Measurements from ENCODE around the gene DNAH11. TPM values are rescaled to one million over a fixed set of nuclear protein-coding genes. Genes with fewer than 3 reads are reported as not detected.

The DNAH11 gene
- total and polyA plus RNA-seq, 9 of the 15 experiments (the other 6 are each of a cell fraction or from before 2014, with no cell fraction given) = under 0.01 TPM; not detected in 7

DNA sequence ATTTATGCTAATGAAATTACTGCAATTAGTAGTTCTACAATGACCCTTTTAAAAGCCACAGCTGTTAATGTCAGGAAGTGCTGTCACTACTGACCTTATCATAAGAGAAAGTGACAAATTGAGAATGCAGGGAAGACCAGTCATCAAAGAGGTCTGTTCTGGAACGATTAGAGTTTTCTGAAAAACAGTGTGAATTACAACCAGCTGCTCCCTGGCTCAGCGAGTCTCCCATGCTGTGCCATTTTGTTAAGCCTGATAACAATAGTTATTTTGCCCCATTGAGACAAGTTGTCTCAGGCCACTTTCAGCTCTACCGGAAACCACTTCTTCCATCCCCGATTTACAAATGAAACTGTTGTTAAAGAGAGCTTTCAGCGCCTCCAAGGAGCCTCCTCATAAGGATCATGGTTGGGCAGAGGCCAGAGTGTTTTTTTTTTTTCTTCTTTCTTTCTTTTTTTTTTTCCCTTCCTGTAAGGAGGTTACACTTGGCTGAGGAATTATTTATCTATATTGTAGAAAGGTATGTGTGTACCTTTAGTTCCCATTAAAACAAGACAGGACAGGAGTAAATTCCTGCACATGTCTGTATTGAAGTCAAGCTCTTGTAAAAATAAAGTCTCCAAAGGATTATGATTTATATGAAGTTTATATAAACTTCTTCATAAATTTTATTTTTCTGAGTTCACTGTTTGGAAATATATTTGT lies 229.2 kb downstream of the DNAH11 start (continued):
- TF ChIP-seq, protein P1, sequence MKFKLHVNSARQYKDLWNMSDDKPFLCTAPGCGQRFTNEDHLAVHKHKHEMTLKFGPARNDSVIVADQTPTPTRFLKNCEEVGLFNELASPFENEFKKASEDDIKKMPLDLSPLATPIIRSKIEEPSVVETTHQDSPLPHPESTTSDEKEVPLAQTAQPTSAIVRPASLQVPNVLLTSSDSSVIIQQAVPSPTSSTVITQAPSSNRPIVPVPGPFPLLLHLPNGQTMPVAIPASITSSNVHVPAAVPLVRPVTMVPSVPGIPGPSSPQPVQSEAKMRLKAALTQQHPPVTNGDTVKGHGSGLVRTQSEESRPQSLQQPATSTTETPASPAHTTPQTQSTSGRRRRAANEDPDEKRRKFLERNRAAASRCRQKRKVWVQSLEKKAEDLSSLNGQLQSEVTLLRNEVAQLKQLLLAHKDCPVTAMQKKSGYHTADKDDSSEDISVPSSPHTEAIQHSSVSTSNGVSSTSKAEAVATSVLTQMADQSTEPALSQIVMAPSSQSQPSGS (CRISPR knock-in tag; IDR thresholded peaks at IDR 0.05) = no peak
- TF ChIP-seq, protein P2, sequence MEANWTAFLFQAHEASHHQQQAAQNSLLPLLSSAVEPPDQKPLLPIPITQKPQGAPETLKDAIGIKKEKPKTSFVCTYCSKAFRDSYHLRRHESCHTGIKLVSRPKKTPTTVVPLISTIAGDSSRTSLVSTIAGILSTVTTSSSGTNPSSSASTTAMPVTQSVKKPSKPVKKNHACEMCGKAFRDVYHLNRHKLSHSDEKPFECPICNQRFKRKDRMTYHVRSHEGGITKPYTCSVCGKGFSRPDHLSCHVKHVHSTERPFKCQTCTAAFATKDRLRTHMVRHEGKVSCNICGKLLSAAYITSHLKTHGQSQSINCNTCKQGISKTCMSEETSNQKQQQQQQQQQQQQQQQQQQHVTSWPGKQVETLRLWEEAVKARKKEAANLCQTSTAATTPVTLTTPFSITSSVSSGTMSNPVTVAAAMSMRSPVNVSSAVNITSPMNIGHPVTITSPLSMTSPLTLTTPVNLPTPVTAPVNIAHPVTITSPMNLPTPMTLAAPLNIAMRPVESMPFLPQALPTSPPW (CRISPR knock-in tag; IDR thresholded peaks at IDR 0.05) = 0 out of 2 replicates have a peak, but pooled peaks have one; percentile 24
- no peak for TF ChIP-seq MBD2 (IDR thresholded peaks at IDR 0.05; ENCODE audit: borderline replicate concordance, low read depth)
- TF ChIP-seq SMARCB1 (IDR thresholded peaks at IDR 0.05; ENCODE audit: insufficient read length, low read depth) = no peak
- TF ChIP-seq NR3C1 (CRISPR knock-in tag; IDR thresholded peaks at IDR 0.05) = no peak
- TF ChIP-seq DACH1 (IDR thresholded peaks at IDR 0.05; ENCODE audit: partially characterized antibody) = peak; percentile 80
- TF ChIP-seq MAFG (tag; conservative IDR thresholded peaks at IDR 0.05) = 0 out of 2 replicates have a peak, but pooled peaks have one; percentile 10
- no peak for TF ChIP-seq U2AF2 (optimal IDR thresholded peaks at IDR 0.05; ENCODE audit: low read depth, low read length)
- no peak for TF ChIP-seq LCOR (CRISPR knock-in tag; IDR thresholded peaks at IDR 0.05)
- TF ChIP-seq TEAD4 (IDR thresholded peaks at IDR 0.05; ENCODE audit: low read length) = peak; percentile 91
- no peak for TF ChIP-seq TEAD4 (CRISPR knock-in tag; IDR thresholded peaks at IDR 0.05; ENCODE audit: borderline replicate concordance)
- no peak for TF ChIP-seq HNRNPL (IDR thresholded peaks at IDR 0.05; ENCODE audit: low read depth, low read length)
- peak; percentile 78 for TF ChIP-seq TAL1 (IDR thresholded peaks at IDR 0.05)
- TF ChIP-seq WHSC1 (IDR thresholded peaks at IDR 0.05; ENCODE audit: low read length) = no peak
- peak; percentile 32; the same call in 1 of the 2 replicates for TF ChIP-seq NFIC (IDR thresholded peaks at IDR 0.05)
- no peak for TF ChIP-seq ZNF707 (CRISPR knock-in tag; conservative IDR thresholded peaks at IDR 0.05)
- no peak for TF ChIP-seq ZNF830 (CRISPR knock-in tag; IDR thresholded peaks at IDR 0.05)
- no peak for TF ChIP-seq SIX5 (IDR thresholded peaks at IDR 0.05; ENCODE audit: borderline replicate concordance in 1 of 2, insufficient read depth in 1 of 2, low read depth in 1 of 2, low read length in 2 of 2)
- no peak for TF ChIP-seq NR2C2 (CRISPR knock-in tag; IDR thresholded peaks at IDR 0.05)
- TF ChIP-seq NR2C2 (tag; IDR thresholded peaks at IDR 0.05) = no peak
- no peak for TF ChIP-seq SUPT5H (IDR thresholded peaks at IDR 0.05)
- no peak for TF ChIP-seq SMC3 (conservative IDR thresholded peaks at IDR 0.05; ENCODE audit: insufficient read depth, low read depth, low read length)
- TF ChIP-seq ZNF3 (CRISPR knock-in tag; IDR thresholded peaks at IDR 0.05) = no peak
- TF ChIP-seq PHB (CRISPR knock-in tag; IDR thresholded peaks at IDR 0.05) = no peak
- no peak for TF ChIP-seq ZNF696 (CRISPR knock-in tag; conservative IDR thresholded peaks at IDR 0.05)

All from K562 (cell line).